Measurements from ENCODE around the gene S100A3. TPM values are rescaled to one million over a fixed set of nuclear protein-coding genes. Genes with fewer than 3 reads are reported as not detected.

Gene S100A3
- total RNA-seq, 4 donors from 2014 or later: 1.2 to 78.2 (median 2.2) TPM; not detected in 1

- intact Hi-C loops (cut with DNase I; ENCODE audit: low total_unique reads): no loop called here
- no peak for TF ChIP-seq CTCF (IDR thresholded peaks at IDR 0.05)
- no peak for TF ChIP-seq POLR2A (IDR thresholded peaks at IDR 0.05)
- no peak overlapping the region for H3K4me3 ChIP-seq (ENCODE audit: low read depth, poor library complexity, severe bottlenecking)
- 38 to 51% methylated on average over 6 of the region's 6 CpGs for WGBS, 2 donors
- peak in 1 of 2 donors; percentile 86 for DNase-seq (ENCODE audit: low spot score in 2 of 2)
Measured at GRCh38 chr1:153549741-153550397, 811 bp upstream of the S100A3 start.

DNA sequence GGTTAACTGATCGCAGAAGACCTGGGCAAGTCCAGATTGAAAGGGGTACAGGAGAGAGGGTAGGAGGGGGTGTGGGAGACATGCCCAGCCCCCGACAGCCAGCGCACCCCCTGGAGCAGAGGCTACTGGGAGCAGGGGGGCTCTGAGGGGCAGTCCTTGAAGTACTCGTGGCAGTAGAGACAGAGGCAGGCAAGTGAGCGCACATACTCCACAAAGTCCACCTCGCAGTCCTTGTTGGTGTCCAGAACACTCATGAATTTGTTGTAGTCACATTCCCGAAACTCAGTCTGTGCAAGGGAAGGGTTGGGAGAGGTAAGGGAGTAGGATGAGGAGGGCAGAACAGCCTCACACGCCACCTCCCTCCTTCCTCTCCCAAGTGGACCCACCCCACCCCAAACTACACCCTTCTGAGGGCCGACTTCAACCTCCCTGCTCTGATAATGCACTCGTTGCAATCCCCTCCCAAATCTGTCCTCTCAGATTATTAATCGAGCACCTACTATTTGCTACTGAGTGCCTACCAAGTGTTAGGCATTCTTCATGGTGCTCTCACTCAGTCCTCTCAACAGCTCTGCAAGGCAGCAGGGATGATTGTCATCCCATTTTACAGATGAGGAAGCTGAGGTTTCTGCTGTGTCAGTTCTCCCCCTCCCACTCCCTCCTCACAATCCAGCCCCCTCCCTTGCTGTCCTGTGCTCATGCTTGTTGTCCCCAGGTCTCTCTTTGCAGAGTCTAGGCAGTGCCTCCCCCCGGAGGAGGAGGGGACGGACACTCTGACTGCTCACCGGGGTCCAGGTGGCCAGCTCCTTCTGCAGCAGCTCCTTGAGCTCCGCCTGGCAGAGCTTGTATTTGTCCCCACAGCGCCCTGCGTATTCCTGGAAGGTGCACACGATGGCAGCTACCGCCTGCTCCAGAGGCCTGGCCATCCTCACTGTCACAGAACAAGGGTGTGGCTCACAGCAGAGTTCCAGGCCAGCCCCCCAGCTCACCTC lies 1.2 kb downstream of the S100A3 start:
- WGBS, 2 donors: 55 to 66% methylated on average over 19 of the region's 19 CpGs
- intact Hi-C loops (cut with DNase I; ENCODE audit: low total_unique reads): no loop called here
- DNase-seq (ENCODE audit: low spot score in 2 of 2): peak in 1 of 2 donors; percentile 82
- no peak for TF ChIP-seq POLR2A (IDR thresholded peaks at IDR 0.05)
- TF ChIP-seq CTCF (IDR thresholded peaks at IDR 0.05): no peak
- H3K4me3 ChIP-seq (ENCODE audit: low read depth, poor library complexity, severe bottlenecking): no peak overlapping the region

- TF ChIP-seq CTCF (IDR thresholded peaks at IDR 0.05): no peak
- no peak for TF ChIP-seq POLR2A (IDR thresholded peaks at IDR 0.05)
- no peak overlapping the region for H3K4me3 ChIP-seq (ENCODE audit: low read depth, poor library complexity, severe bottlenecking)
- intact Hi-C loops (cut with DNase I; ENCODE audit: low total_unique reads): no loop called here
- peak in 1 of 2 donors; percentile 84 for DNase-seq (ENCODE audit: low spot score in 2 of 2)
- 31 to 33% methylated on average over 14 of the region's 14 CpGs for WGBS, 2 donors
Measured at GRCh38 chr1:153546796-153547559, 2.1 kb downstream of the S100A3 start.

- H3K4me3 ChIP-seq (ENCODE audit: low read depth, poor library complexity, severe bottlenecking): no peak overlapping the region
- DNase-seq (ENCODE audit: low spot score in 2 of 2): peak in 1 of 2 donors; percentile 83
- intact Hi-C loops (cut with DNase I; ENCODE audit: low total_unique reads): no loop called here
- TF ChIP-seq CTCF (IDR thresholded peaks at IDR 0.05): no peak
- no peak for TF ChIP-seq POLR2A (IDR thresholded peaks at IDR 0.05)
- 48 to 56% methylated on average over 8 of the region's 8 CpGs for WGBS, 2 donors
Measured at GRCh38 chr1:153546371-153546770, 2.7 kb downstream of the S100A3 start.
